BE2C (cell line): ENCODE data around the gene ATP7B.

Experiments used
- DNase-seq: peaks from one replicate; pipeline ENCODE4 v3.0.0-alpha.2; 2020
- H3K27me3 ChIP-seq: fragments of 250-450 bp; sonication (Bioruptor Pico); 2 replicates; pipeline ENCODE4 v1.5.1; 2020; ENCODE audit warnings: mild to moderate bottlenecking
- H3K36me3 ChIP-seq: fragments of 250-450 bp; sonication (Bioruptor Pico); 2 replicates; pipeline ENCODE4 v1.5.1; 2020; ENCODE audit warnings: mild to moderate bottlenecking
- H3K4me1 ChIP-seq: fragments of 250-450 bp; sonication (Bioruptor Pico); 2 replicates; pipeline ENCODE4 v1.5.1; 2020
- H3K4me3 ChIP-seq: 2 replicates; pipeline ENCODE4 v1.5.1; 2011; ENCODE audit warnings: low read depth, low read length
- H3K9me3 ChIP-seq: fragments of 250-450 bp; sonication (Bioruptor Pico); 2 replicates; pipeline ENCODE4 v1.5.1; 2020
- TF ChIP-seq, protein P1 (sequence below): IDR thresholded peaks from 2 replicates; pipeline ENCODE4 v1.5.1; 2012; ENCODE audit warnings: mild to moderate bottlenecking, low read depth, low read length

ATP7B gene

DNA sequence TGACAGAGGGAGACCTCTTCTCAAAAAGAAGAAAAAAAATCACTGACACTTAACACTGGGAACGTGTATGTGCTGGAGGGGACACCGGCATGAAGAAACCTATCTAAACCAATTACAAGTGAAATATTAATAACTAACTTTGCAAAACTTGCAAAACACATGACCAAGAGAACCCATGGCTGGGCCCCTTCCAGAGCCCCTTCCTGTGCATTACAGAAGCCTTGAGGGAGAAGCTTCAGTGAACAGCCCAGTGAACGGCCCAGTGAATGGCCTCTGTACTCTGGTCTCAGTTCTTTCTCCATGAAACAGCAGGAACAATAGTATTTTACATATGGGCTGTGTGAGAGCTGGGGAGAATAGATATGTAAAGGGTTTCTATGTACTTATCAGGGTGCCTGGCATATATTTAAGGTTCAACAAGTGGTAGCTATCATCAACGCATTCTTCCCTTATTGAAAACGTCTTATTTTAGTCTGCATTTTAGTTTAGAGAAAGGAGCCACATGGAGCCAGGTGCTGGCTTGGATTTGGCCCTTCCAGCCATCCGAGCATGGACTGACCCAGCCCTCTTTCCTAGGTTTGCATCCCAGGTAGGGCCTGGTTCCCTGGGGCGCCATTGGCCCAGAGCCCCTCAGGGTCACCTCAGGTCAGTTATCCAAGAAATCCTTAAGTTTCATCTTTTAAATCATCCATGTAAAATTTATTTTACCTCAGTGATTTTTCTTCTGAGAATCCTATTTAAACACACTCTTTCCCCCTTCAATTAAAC, 95.0 kb downstream of the ATP7B start:
- TF ChIP-seq, protein P1, sequence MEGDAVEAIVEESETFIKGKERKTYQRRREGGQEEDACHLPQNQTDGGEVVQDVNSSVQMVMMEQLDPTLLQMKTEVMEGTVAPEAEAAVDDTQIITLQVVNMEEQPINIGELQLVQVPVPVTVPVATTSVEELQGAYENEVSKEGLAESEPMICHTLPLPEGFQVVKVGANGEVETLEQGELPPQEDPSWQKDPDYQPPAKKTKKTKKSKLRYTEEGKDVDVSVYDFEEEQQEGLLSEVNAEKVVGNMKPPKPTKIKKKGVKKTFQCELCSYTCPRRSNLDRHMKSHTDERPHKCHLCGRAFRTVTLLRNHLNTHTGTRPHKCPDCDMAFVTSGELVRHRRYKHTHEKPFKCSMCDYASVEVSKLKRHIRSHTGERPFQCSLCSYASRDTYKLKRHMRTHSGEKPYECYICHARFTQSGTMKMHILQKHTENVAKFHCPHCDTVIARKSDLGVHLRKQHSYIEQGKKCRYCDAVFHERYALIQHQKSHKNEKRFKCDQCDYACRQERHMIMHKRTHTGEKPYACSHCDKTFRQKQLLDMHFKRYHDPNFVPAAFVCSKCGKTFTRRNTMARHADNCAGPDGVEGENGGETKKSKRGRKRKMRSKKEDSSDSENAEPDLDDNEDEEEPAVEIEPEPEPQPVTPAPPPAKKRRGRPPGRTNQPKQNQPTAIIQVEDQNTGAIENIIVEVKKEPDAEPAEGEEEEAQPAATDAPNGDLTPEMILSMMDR, result no peak
- no peaks in the 10 kb centered on the region for H3K9me3 ChIP-seq
- H3K27me3 ChIP-seq, result no peaks in the 10 kb centered on the region
- no peak overlapping the region for H3K4me3 ChIP-seq
- no peak for DNase-seq
- H3K36me3 ChIP-seq, result no peaks in the 10 kb centered on the region
- H3K4me1 ChIP-seq, result no peaks in the 10 kb centered on the region

DNA sequence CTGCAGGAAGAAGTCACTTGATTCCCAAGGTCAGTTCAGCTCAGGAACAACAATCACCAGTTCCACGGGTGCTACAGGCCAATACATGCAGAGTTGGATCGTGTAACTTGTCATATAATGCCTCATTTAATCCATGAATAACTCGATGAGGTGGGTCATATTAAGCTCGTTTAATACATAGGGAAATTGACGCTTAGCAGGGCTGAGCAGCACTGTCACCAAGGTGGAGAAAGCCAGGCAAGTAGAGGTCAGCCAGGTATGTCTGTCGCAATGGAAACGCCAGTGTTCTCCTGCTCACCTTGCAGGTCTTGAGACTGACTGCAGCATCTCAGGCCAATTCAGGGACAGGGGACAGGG, 97.1 kb downstream of the ATP7B start:
- TF ChIP-seq, protein P1, result no peak

GRCh38 chr13:51913421-51914136, 97.7 kb downstream of the ATP7B start:
- H3K4me1 ChIP-seq, result no peaks in the 10 kb centered on the region
- no peaks in the 10 kb centered on the region for H3K36me3 ChIP-seq
- peak; percentile 66 for DNase-seq
- H3K9me3 ChIP-seq, result no peaks in the 10 kb centered on the region
- TF ChIP-seq, protein P1, result peak; percentile 59
- no peak overlapping the region for H3K4me3 ChIP-seq
- H3K27me3 ChIP-seq, result no peaks in the 10 kb centered on the region

More for the DNA sequence above, 97.1 kb downstream of the ATP7B start:
- DNase-seq, result no peak
- Histone ChIP-seq H3K27me3 (no peaks in the 10 kb centered on the region), H3K9me3 (no peaks in the 10 kb centered on the region), H3K4me1 (no peaks in the 10 kb centered on the region), H3K4me3 (no peak overlapping the region), H3K36me3 (no peaks in the 10 kb centered on the region)

- Histone ChIP-seq H3K4me3 (no peak overlapping the region), H3K4me1 (no peaks in the 10 kb centered on the region), H3K9me3 (no peaks in the 10 kb centered on the region), H3K27me3 (no peaks in the 10 kb centered on the region), H3K36me3 (no peaks in the 10 kb centered on the region)
- TF ChIP-seq, protein P1, result no peak
- no peak for DNase-seq
These were observed 98.6 kb downstream of the ATP7B start for GRCh38 chr13:51912511-51913225.

DNA sequence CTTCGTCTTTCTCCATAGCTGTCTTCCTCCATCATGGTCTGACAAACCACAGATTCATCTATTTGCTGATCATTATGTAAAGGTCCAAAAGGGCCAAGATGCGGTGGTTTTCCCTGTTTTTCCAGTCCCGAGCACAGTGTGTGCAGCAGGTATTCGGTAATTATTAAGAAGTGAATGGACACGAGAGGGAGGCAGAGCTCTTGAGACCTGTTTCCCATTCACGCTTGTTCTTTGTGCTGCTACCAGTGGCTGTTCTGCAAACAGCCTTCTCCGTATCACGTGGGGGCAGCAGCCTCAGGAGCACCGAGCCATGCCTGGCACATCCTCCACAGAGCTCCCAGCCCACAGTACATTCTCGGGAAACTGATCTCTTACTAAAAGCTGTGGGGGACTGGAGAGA, 99.2 kb downstream of the ATP7B start:
- no peaks in the 10 kb centered on the region for H3K27me3 ChIP-seq
- no peaks in the 10 kb centered on the region for H3K4me1 ChIP-seq
- no peak overlapping the region for H3K4me3 ChIP-seq
- TF ChIP-seq, protein P1, result peak; percentile 27; the same call in 1 of the 2 replicates
- H3K9me3 ChIP-seq, result no peaks in the 10 kb centered on the region
- no peak for DNase-seq
- H3K36me3 ChIP-seq, result no peaks in the 10 kb centered on the region
